Lower leg skin (tissue), 4 donors: ENCODE data around the gene ITIH3. TPM values are rescaled to one million over a fixed set of nuclear protein-coding genes. Genes with fewer than 3 reads are reported as not detected.

ENCODE experiments used
- DNase-seq, 2 donors: peaks; one replicate each; pipeline ENCODE4 v3.0.0-alpha.2; 2019; ENCODE audit warnings: low spot score in 2 of 2
- H3K4me3 ChIP-seq: fragments of 200-600 bp; sonication (generic); 2 replicates; pipeline ENCODE4 v1.5.1; 2017; ENCODE audit warnings: mild to moderate bottlenecking, low read depth; ENCODE audit not compliant: poor library complexity, severe bottlenecking
- CTCF ChIP-seq, 3 donors: fragments of 450-650 bp; IDR thresholded peaks; one replicate each; pipeline ENCODE4 v1.5.1; 2016; ENCODE audit warnings: antibody characterized with exemption in 3 of 3, mild to moderate bottlenecking in 3 of 3, moderate library complexity in 2 of 3
- POLR2A ChIP-seq, 2 donors: fragments of 450-650 bp; IDR thresholded peaks; one replicate each; pipeline ENCODE4 v1.6.1; 2016 to 2017; ENCODE audit warnings: antibody characterized with exemption in 2 of 2, mild to moderate bottlenecking in 1 of 2, moderate library complexity in 1 of 2
- WGBS, 2 donors: methylation state at CpG; one replicate each; pipeline ENCODE4 v1.1.5; 2018; 5-methylcytosine and 5-hydroxymethylcytosine counted together
- intact Hi-C: fragments of 100-400 bp; cut with DNase I; formaldehyde crosslinking; loops from one replicate; pipeline ENCODE4 v1.15.0; 2023; ENCODE audit warnings: low total_unique reads
- total RNA-seq, 4 donors: library from RNA; depleted of rRNA; stranded (reverse); fragments of >200 nt; gene quantifications; one replicate each; pipeline ENCODE4 v1.1.0, GENCODE V29; 2016

Gene ITIH3
- total RNA-seq, 4 donors from 2014 or later: 0.17 to 19.3 (median 0.97) TPM

- TF ChIP-seq CTCF (IDR thresholded peaks at IDR 0.05) (no peak), POLR2A (IDR thresholded peaks at IDR 0.05) (no peak)
Measured at GRCh38 chr3:52769786-52770455, 24.7 kb upstream of the ITIH3 start.

GRCh38 chr3:52770496-52771333 lies 23.9 kb upstream of the ITIH3 start, which contains the start of gene NEK4:
Gene NEK4, minus strand, starts transcription at chr3:52770940. Its CDS starts 194 bp downstream, at chr3:52770746.
- TF ChIP-seq POLR2A (IDR thresholded peaks at IDR 0.05) (no peak), CTCF (IDR thresholded peaks at IDR 0.05) (no peak)
- peak; percentile 85 to 98 for DNase-seq
- intact Hi-C loops: no loop called here
- WGBS, 2 donors: 0 to 1% methylated on average over 34 to 50 of the region's 67 CpGs
- H3K4me3 ChIP-seq: peak within 1 kb of the TSS; percentile 97

More at GRCh38 chr3:52769786-52770455, 24.7 kb upstream of the ITIH3 start:
- DNase-seq: peak in 1 of 2 donors; percentile 63
- H3K4me3 ChIP-seq: peak overlapping the region; percentile 97
- 22% methylated on average over 13 of the region's 13 CpGs for WGBS, 2 donors
- intact Hi-C loops: no loop called here

- TF ChIP-seq CTCF (IDR thresholded peaks at IDR 0.05) (no peak), POLR2A (IDR thresholded peaks at IDR 0.05) (no peak)
- no peak for DNase-seq
- 44 to 48% methylated on average over 5 of the region's 5 CpGs for WGBS, 2 donors
- intact Hi-C loops: no loop called here
- peak overlapping the region; percentile 97 for H3K4me3 ChIP-seq
Measured at GRCh38 chr3:52771334-52771681, 23.3 kb upstream of the ITIH3 start.

GRCh38 chr3:52771702-52772101 lies 22.9 kb upstream of the ITIH3 start:
- TF ChIP-seq CTCF (IDR thresholded peaks at IDR 0.05): no peak
- TF ChIP-seq POLR2A (IDR thresholded peaks at IDR 0.05): no peak
- DNase-seq: peak in 1 of 2 donors; percentile 59
- intact Hi-C loops: no loop called here
- H3K4me3 ChIP-seq: no peak overlapping the region
- 90 to 91% methylated on average over 10 of the region's 10 CpGs for WGBS, 2 donors

GRCh38 chr3:52773361-52774065 lies 21.1 kb upstream of the ITIH3 start:
- H3K4me3 ChIP-seq: no peak overlapping the region
- TF ChIP-seq POLR2A (IDR thresholded peaks at IDR 0.05) (no peak), CTCF (IDR thresholded peaks at IDR 0.05) (no peak)
- WGBS, 2 donors: 92 to 96% methylated on average over 13 of the region's 13 CpGs
- peak in 1 of 2 donors; percentile 66 for DNase-seq
- intact Hi-C loops: no loop called here
